Measurements from ENCODE around the gene LUM.

The LUM gene

GRCh38 chr12:91111366-91112325 lies at the start of gene LUM:
Gene LUM, minus strand, starts transcription at chr12:91111494. Its CDS starts 2,515 bp downstream, at chr12:91108979.
- no peak for DNase-seq (ENCODE audit: low read depth in 2 of 2)

- no peak for DNase-seq (ENCODE audit: low read depth in 2 of 2)
These were observed 49.7 kb upstream of the LUM start for GRCh38 chr12:91161009-91161408.

- DNase-seq (ENCODE audit: low read depth in 2 of 2), result no peak
These were observed 44.7 kb upstream of the LUM start for GRCh38 chr12:91155990-91156389.

- DNase-seq (ENCODE audit: low read depth in 2 of 2), result no peak
These were observed 42.8 kb upstream of the LUM start for GRCh38 chr12:91154131-91154530.

GRCh38 chr12:91144053-91144452 lies 32.8 kb upstream of the LUM start:
- no peak for DNase-seq (ENCODE audit: low read depth in 2 of 2)

GRCh38 chr12:91143206-91143605 lies 31.9 kb upstream of the LUM start:
- DNase-seq (ENCODE audit: low read depth in 2 of 2), result no peak

GRCh38 chr12:91142221-91142631 lies 30.9 kb upstream of the LUM start:
- no peak for DNase-seq (ENCODE audit: low read depth in 2 of 2)

GRCh38 chr12:91140026-91140931 lies 29.0 kb upstream of the LUM start:
- DNase-seq (ENCODE audit: low read depth in 2 of 2), result no peak

- DNase-seq (ENCODE audit: low read depth in 2 of 2), result no peak
These were observed 28.0 kb upstream of the LUM start for GRCh38 chr12:91139286-91139685.

GRCh38 chr12:91138337-91138920 lies 27.1 kb upstream of the LUM start:
- no peak for DNase-seq (ENCODE audit: low read depth in 2 of 2)

- no peak for DNase-seq (ENCODE audit: low read depth in 2 of 2)
These were observed 22.6 kb upstream of the LUM start for GRCh38 chr12:91133871-91134270.

GRCh38 chr12:91129662-91130362 lies 18.5 kb upstream of the LUM start:
- DNase-seq (ENCODE audit: low read depth in 2 of 2), result no peak

- no peak for DNase-seq (ENCODE audit: low read depth in 2 of 2)
These were observed 16.5 kb upstream of the LUM start for GRCh38 chr12:91127751-91128150.

GRCh38 chr12:91127306-91127705 lies 16.0 kb upstream of the LUM start:
- DNase-seq (ENCODE audit: low read depth in 2 of 2), result no peak

- no peak for DNase-seq (ENCODE audit: low read depth in 2 of 2)
These were observed 15.2 kb upstream of the LUM start for GRCh38 chr12:91126516-91126915.

- no peak for DNase-seq (ENCODE audit: low read depth in 2 of 2)
These were observed 12.1 kb upstream of the LUM start for GRCh38 chr12:91123236-91123916.

- no peak for DNase-seq (ENCODE audit: low read depth in 2 of 2)
These were observed 9.5 kb upstream of the LUM start for GRCh38 chr12:91120781-91121180.

- DNase-seq (ENCODE audit: low read depth in 2 of 2), result no peak
These were observed 7.8 kb upstream of the LUM start for GRCh38 chr12:91119089-91119488.

GRCh38 chr12:91113621-91114020 lies 2.3 kb upstream of the LUM start:
- DNase-seq (ENCODE audit: low read depth in 2 of 2), result no peak

- DNase-seq (ENCODE audit: low read depth in 2 of 2), result no peak
These were observed 876 bp downstream of the LUM start for GRCh38 chr12:91110311-91110924.
